ENCODE measurements around the gene BICD1.

DNA sequence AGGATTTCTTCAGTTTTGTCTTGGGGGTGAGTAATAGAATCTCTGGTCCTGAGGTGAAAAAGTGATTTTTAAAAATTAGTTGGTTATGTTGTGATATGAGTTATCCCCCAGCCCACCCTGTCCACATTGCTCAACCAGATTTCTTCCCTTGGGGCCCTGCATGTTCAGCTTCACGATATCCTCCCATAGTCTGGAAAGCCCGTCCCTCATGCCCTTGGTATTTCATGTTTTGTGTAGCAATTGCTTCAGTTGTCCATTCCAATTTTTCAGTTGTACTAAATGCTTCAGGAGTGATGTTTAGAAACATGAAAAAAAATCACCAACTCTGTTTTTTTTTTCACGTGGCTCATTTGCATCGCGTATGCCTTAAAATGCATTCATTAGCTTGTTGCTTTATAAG lies 17.5 kb upstream of the BICD1 start:
- TF ChIP-seq, protein P1, sequence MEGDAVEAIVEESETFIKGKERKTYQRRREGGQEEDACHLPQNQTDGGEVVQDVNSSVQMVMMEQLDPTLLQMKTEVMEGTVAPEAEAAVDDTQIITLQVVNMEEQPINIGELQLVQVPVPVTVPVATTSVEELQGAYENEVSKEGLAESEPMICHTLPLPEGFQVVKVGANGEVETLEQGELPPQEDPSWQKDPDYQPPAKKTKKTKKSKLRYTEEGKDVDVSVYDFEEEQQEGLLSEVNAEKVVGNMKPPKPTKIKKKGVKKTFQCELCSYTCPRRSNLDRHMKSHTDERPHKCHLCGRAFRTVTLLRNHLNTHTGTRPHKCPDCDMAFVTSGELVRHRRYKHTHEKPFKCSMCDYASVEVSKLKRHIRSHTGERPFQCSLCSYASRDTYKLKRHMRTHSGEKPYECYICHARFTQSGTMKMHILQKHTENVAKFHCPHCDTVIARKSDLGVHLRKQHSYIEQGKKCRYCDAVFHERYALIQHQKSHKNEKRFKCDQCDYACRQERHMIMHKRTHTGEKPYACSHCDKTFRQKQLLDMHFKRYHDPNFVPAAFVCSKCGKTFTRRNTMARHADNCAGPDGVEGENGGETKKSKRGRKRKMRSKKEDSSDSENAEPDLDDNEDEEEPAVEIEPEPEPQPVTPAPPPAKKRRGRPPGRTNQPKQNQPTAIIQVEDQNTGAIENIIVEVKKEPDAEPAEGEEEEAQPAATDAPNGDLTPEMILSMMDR (IDR thresholded peaks at IDR 0.05 in 8 of 11, conservative IDR thresholded peaks at IDR 0.05 in 3 of 11): no peak
- TF ChIP-seq POLR2AphosphoS5 (IDR thresholded peaks at IDR 0.05): no peak

Data from spleen (tissue), 7 donors.